Upper lobe of left lung (tissue), 4 donors: ENCODE measurements around the gene NF2.

ENCODE experiments used
- POLR2A ChIP-seq, 4 donors: fragments of 450-650 bp; IDR thresholded peaks; one replicate each; pipeline ENCODE4 v1.5.1; 2016 to 2017; ENCODE audit warnings: antibody characterized with exemption in 4 of 4, mild to moderate bottlenecking in 2 of 4
- TF ChIP-seq, protein P1 (sequence below), 6 experiments: fragments of 450-650 bp in 4 of 6; fragments of 200-600 bp in 2 of 6; sonication (generic) in 2 of 6; IDR thresholded peaks; one replicate each; pipeline ENCODE4 v1.5.1; 2016 to 2019; ENCODE audit warnings: antibody characterized with exemption in 6 of 6

DNA sequence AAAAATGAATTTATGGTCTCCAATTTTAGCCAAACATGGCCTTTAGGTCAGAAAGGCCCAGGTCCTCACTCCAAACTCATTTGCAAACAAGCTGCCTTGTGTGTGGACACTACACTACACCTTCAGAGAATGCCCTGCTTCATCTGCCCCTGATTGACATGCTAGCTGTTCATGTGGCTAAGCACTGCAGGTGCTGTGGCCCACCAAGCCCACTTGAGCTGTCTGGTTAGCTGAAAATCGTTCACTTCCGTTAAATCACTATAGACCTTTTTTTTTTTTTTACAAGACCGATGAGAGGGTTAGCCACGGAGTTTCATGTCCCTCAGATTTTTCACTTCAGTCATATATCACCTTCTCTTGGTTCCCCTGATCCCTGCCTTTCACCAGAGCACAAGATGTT is 39.3 kb downstream of the NF2 start:
- no peak for TF ChIP-seq POLR2A (IDR thresholded peaks at IDR 0.05)
- TF ChIP-seq, protein P1, sequence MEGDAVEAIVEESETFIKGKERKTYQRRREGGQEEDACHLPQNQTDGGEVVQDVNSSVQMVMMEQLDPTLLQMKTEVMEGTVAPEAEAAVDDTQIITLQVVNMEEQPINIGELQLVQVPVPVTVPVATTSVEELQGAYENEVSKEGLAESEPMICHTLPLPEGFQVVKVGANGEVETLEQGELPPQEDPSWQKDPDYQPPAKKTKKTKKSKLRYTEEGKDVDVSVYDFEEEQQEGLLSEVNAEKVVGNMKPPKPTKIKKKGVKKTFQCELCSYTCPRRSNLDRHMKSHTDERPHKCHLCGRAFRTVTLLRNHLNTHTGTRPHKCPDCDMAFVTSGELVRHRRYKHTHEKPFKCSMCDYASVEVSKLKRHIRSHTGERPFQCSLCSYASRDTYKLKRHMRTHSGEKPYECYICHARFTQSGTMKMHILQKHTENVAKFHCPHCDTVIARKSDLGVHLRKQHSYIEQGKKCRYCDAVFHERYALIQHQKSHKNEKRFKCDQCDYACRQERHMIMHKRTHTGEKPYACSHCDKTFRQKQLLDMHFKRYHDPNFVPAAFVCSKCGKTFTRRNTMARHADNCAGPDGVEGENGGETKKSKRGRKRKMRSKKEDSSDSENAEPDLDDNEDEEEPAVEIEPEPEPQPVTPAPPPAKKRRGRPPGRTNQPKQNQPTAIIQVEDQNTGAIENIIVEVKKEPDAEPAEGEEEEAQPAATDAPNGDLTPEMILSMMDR (IDR thresholded peaks at IDR 0.05): no peak
